ENCODE results near the gene MANF. TPM values are rescaled to one million over a fixed set of nuclear protein-coding genes. Genes with fewer than 3 reads are reported as not detected.
A peak's percentile ranks its signal among the peaks of the same experiment; 100 is the strongest.
"Not testable (repeated sequence)": the region's sequence is repeated elsewhere in the genome, so short reads cannot be mapped to it uniquely, and the experiment has no call there.

The MANF gene
- total RNA-seq, 1 experiment from 2014 or later, result 27.2 TPM

- DNase-seq, result no peak
- Histone ChIP-seq H3K4me3 (ENCODE audit: low read length) (no peak overlapping the region), H3K27ac (ENCODE audit: low read length) (no peak overlapping the region), H3K79me2 (ENCODE audit: low read length) (no peaks in the 10 kb centered on the region), H3K9ac (ENCODE audit: low read length) (no peak overlapping the region), H2AFZ (ENCODE audit: low read length) (no peak overlapping the region), H3K9me2 (replicated peaks; ENCODE audit: insufficient read depth, low read length) (no peaks in the 10 kb centered on the region), H3K27me3 (ENCODE audit: low read length) (no peaks in the 10 kb centered on the region), H3K4me1 (ENCODE audit: low read length) (no peaks in the 10 kb centered on the region), H3K4me2 (ENCODE audit: low read depth, low read length, poor library complexity, severe bottlenecking) (no peak overlapping the region), H3K36me3 (ENCODE audit: insufficient read depth, low read length) (no peaks in the 10 kb centered on the region), H4K20me1 (ENCODE audit: insufficient read depth, low read depth, low read length) (no peaks in the 10 kb centered on the region), H3K9me3 (ENCODE audit: low read length) (no peaks in the 10 kb centered on the region)
Observed at GRCh38 chr3:51360806-51361205, 24.3 kb upstream of the MANF start.

DNA sequence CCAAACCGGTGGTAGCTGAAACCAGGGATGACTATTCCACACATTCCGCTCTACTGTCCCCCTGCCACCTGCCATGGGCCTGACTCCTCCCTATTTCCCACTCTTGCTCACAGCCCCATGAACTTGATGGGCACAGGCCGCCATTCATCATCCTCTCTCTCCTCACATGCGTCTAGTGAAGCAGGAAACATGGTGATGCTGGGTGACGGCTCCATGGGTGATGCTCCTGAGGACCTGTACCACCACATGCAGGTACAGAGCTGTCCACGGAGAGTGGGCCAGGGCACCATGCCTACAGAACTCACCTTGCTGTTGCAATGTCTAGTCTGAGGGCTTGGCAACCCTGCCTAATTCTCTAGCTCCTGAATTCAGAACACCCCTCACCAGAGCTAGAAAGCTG is 23.3 kb upstream of the MANF start:
- H3K27me3 ChIP-seq (ENCODE audit: low read length), result no peaks in the 10 kb centered on the region

GRCh38 chr3:51362476-51362875 is 22.6 kb upstream of the MANF start:
- H3K36me3 ChIP-seq (ENCODE audit: insufficient read depth, low read length), result no peaks in the 10 kb centered on the region
- no peaks in the 10 kb centered on the region for H3K9me3 ChIP-seq (ENCODE audit: low read length)
- H3K9ac ChIP-seq (ENCODE audit: low read length), result no peak overlapping the region

More for the DNA sequence above, 23.3 kb upstream of the MANF start:
- no peaks in the 10 kb centered on the region for H3K9me2 ChIP-seq (replicated peaks; ENCODE audit: insufficient read depth, low read length)
- H3K27ac ChIP-seq (ENCODE audit: low read length), result no peak overlapping the region
- no peaks in the 10 kb centered on the region for H3K4me1 ChIP-seq (ENCODE audit: low read length)
- no peaks in the 10 kb centered on the region for H3K79me2 ChIP-seq (ENCODE audit: low read length)
- no peak overlapping the region for H2AFZ ChIP-seq (ENCODE audit: low read length)
- no peak overlapping the region for H3K4me2 ChIP-seq (ENCODE audit: low read depth, low read length, poor library complexity, severe bottlenecking)
- H3K36me3 ChIP-seq (ENCODE audit: insufficient read depth, low read length), result no peaks in the 10 kb centered on the region
- H4K20me1 ChIP-seq (ENCODE audit: insufficient read depth, low read depth, low read length), result no peaks in the 10 kb centered on the region
- no peak overlapping the region for H3K9ac ChIP-seq (ENCODE audit: low read length)
- H3K4me3 ChIP-seq (ENCODE audit: low read length), result no peak overlapping the region
- H3K9me3 ChIP-seq (ENCODE audit: low read length), result no peaks in the 10 kb centered on the region
- no peak for DNase-seq

DNA sequence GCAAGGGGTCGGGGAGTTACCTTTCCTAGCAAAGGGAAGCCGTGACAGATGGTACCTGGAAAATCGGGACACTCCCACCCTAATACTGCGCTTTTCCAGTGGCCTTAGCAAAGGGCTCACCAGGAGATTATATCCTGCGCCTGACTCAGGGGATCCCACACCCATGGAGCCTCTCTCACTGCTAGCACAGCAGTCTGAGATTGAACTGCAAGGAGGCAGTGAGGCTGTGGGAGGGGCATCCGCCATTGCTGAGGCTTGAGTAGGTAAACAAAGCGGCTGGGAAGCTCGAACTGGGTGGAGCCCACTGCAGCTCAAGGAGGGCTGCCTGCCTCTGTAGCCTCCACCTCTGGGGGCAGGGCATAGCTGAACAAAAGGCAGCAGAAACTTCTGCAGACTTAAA is 16.8 kb upstream of the MANF start:
- H3K4me1 ChIP-seq (ENCODE audit: low read length); H3K27ac ChIP-seq (ENCODE audit: low read length); H4K20me1 ChIP-seq (ENCODE audit: insufficient read depth, low read depth, low read length); H3K36me3 ChIP-seq (ENCODE audit: insufficient read depth, low read length); H3K4me3 ChIP-seq (ENCODE audit: low read length); H3K9ac ChIP-seq (ENCODE audit: low read length); H3K9me2 ChIP-seq (replicated peaks; ENCODE audit: insufficient read depth, low read length); DNase-seq; H3K4me2 ChIP-seq (ENCODE audit: low read depth, low read length, poor library complexity, severe bottlenecking); H3K79me2 ChIP-seq (ENCODE audit: low read length); H3K27me3 ChIP-seq (ENCODE audit: low read length); H2AFZ ChIP-seq (ENCODE audit: low read length); H3K9me3 ChIP-seq (ENCODE audit: low read length): not testable (repeated sequence)

More at GRCh38 chr3:51362476-51362875, 22.6 kb upstream of the MANF start:
- H3K4me1 ChIP-seq (ENCODE audit: low read length), result no peaks in the 10 kb centered on the region
- no peak overlapping the region for H3K4me2 ChIP-seq (ENCODE audit: low read depth, low read length, poor library complexity, severe bottlenecking)
- no peaks in the 10 kb centered on the region for H4K20me1 ChIP-seq (ENCODE audit: insufficient read depth, low read depth, low read length)
- no peak for DNase-seq
- H3K27me3 ChIP-seq (ENCODE audit: low read length), result no peaks in the 10 kb centered on the region
- H2AFZ ChIP-seq (ENCODE audit: low read length), result no peak overlapping the region
- no peak overlapping the region for H3K27ac ChIP-seq (ENCODE audit: low read length)
- H3K4me3 ChIP-seq (ENCODE audit: low read length), result no peak overlapping the region
- no peaks in the 10 kb centered on the region for H3K79me2 ChIP-seq (ENCODE audit: low read length)
- H3K9me2 ChIP-seq (replicated peaks; ENCODE audit: insufficient read depth, low read length), result no peaks in the 10 kb centered on the region

DNA sequence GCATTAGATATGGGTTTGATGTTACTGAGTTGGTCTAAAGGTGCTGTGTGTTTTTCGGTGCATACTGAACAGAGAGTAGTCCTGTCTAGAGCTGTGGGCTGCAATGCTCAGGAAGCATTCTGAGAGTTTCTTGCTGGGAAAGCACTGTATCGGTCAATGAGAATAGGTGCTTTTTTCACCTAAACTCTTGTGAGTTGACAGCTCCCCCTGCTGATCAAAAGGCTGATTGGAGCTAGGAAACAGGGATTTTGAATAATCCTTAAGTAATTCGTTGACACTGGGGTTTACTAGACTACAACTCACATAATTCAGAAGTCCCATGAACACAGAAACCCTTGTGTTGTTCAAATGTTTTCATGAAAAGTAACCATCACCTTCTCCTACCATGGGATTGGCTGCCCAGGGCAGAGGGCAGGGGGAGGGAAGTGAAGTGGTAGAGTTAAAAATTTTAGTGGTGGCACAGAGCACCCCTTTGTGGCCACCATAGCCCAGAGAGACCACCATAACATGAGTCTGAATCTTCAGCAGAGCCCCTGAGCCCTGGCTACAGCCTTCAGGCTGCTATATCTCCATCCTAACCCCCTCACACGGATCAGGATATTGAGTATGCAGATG is 13.0 kb upstream of the MANF start:
- Histone ChIP-seq H3K4me2 (ENCODE audit: low read depth, low read length, poor library complexity, severe bottlenecking) (no peak overlapping the region), H3K4me3 (ENCODE audit: low read length) (no peak overlapping the region), H3K79me2 (ENCODE audit: low read length) (no peaks in the 10 kb centered on the region), H3K9me3 (ENCODE audit: low read length) (no peaks in the 10 kb centered on the region), H4K20me1 (ENCODE audit: insufficient read depth, low read depth, low read length) (no peaks in the 10 kb centered on the region), H3K4me1 (ENCODE audit: low read length) (no peaks in the 10 kb centered on the region), H2AFZ (ENCODE audit: low read length) (no peak overlapping the region), H3K27ac (ENCODE audit: low read length) (no peak overlapping the region), H3K9me2 (replicated peaks; ENCODE audit: insufficient read depth, low read length) (no peaks in the 10 kb centered on the region), H3K36me3 (ENCODE audit: insufficient read depth, low read length) (no peaks in the 10 kb centered on the region), H3K9ac (ENCODE audit: low read length) (no peak overlapping the region), H3K27me3 (ENCODE audit: low read length) (no peaks in the 10 kb centered on the region)
- peak; percentile 88 for DNase-seq

DNA sequence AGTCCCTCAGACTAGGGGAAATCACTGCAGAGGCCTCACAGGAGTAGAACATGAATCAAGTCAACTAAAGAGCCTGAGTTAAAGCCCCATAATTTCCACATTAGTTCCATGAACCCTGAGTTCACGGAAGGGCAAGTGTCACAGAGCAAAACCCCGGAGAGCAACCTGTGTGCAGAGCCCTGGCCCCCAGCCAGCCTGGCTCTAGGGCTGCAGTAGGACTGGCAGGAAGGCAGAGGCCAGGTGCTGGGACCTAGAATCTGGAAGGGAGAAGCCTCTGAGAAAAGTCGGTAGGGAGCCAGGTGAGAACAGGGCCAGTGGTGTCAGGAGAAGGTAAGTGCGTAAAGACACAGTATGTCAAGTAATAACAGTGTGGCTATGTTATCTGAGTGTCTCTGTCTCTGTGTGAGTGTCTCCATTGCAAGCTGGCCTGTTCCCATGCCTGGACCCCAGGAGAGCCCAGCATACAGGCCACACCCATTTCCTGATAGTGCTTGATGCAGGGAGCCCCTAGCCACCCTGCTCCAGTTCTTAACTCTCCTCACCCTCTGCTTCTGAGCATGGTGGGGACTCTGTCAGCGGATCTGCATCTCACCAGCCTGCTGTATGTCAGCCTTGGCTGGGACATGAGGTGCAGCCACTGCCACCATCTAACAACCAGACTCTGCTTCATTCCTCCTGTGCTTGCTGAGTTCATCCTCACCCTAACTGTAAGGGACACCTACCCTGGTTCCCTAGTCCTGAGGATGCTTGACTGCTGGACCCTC is 11.3 kb upstream of the MANF start:
- no peak overlapping the region for H3K9ac ChIP-seq (ENCODE audit: low read length)
- no peaks in the 10 kb centered on the region for H3K36me3 ChIP-seq (ENCODE audit: insufficient read depth, low read length)
- H3K9me2 ChIP-seq (replicated peaks; ENCODE audit: insufficient read depth, low read length), result no peaks in the 10 kb centered on the region
- H3K4me2 ChIP-seq (ENCODE audit: low read depth, low read length, poor library complexity, severe bottlenecking), result no peak overlapping the region
- H3K27ac ChIP-seq (ENCODE audit: low read length), result no peak overlapping the region
- no peaks in the 10 kb centered on the region for H3K27me3 ChIP-seq (ENCODE audit: low read length)
- no peak overlapping the region for H2AFZ ChIP-seq (ENCODE audit: low read length)
- no peak overlapping the region for H3K4me3 ChIP-seq (ENCODE audit: low read length)
- no peak for DNase-seq
- H3K79me2 ChIP-seq (ENCODE audit: low read length), result no peaks in the 10 kb centered on the region
- H3K4me1 ChIP-seq (ENCODE audit: low read length), result no peaks in the 10 kb centered on the region
- no peaks in the 10 kb centered on the region for H4K20me1 ChIP-seq (ENCODE audit: insufficient read depth, low read depth, low read length)
- no peaks in the 10 kb centered on the region for H3K9me3 ChIP-seq (ENCODE audit: low read length)

DNA sequence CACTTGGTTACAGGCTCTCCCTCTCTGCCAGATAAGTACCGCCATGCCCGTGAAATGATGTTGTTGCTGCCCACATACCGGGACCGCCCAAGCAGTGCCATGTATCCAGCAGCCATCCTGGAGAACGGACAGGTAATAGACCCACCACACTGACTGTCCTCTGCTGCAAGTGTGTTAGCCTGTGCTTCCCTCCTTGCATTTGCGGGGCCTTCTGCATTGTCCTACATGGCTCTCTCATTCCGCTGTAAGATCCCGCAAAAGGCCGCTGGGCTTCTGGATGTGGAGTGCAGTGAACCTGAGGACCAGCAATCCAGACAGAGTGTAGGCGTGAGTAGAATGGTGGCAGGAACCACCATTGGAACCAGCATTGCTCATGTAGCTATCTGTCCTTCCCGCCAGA is 10.6 kb upstream of the MANF start:
- Histone ChIP-seq H3K27ac (ENCODE audit: low read length) (no peak overlapping the region), H3K4me1 (ENCODE audit: low read length) (no peaks in the 10 kb centered on the region), H3K4me3 (ENCODE audit: low read length) (no peak overlapping the region), H3K36me3 (ENCODE audit: insufficient read depth, low read length) (no peaks in the 10 kb centered on the region), H4K20me1 (ENCODE audit: insufficient read depth, low read depth, low read length) (no peaks in the 10 kb centered on the region), H3K79me2 (ENCODE audit: low read length) (no peaks in the 10 kb centered on the region), H2AFZ (ENCODE audit: low read length) (no peak overlapping the region), H3K4me2 (ENCODE audit: low read depth, low read length, poor library complexity, severe bottlenecking) (no peak overlapping the region), H3K9me3 (ENCODE audit: low read length) (no peaks in the 10 kb centered on the region), H3K27me3 (ENCODE audit: low read length) (no peaks in the 10 kb centered on the region), H3K9ac (ENCODE audit: low read length) (no peak overlapping the region), H3K9me2 (replicated peaks; ENCODE audit: insufficient read depth, low read length) (no peaks in the 10 kb centered on the region)
- no peak for DNase-seq

DNA sequence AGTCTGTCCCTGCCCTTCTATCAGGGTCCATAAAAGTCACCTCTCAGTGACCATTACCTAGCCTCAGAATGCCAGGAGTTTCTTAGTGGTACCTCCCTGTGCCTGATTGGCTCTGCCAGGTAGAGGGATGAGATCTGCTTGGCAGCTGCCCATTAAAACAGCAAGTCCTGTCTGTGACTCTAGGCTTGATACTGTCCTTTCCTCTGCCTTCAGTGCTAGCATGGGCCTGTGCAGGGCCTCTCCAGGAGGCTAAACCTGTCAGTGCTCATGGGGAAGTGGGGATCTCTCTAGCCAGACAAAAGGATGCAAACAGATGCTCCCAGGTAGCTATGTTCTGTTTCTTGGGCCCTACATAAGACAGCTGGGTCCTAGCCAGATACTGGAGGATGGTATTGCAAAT is 10.0 kb upstream of the MANF start:
- Histone ChIP-seq H3K27me3 (ENCODE audit: low read length) (no peaks in the 10 kb centered on the region), H3K9me2 (replicated peaks; ENCODE audit: insufficient read depth, low read length) (no peaks in the 10 kb centered on the region), H4K20me1 (ENCODE audit: insufficient read depth, low read depth, low read length) (no peaks in the 10 kb centered on the region), H3K9ac (ENCODE audit: low read length) (no peak overlapping the region), H3K4me2 (ENCODE audit: low read depth, low read length, poor library complexity, severe bottlenecking) (no peak overlapping the region), H3K79me2 (ENCODE audit: low read length) (no peaks in the 10 kb centered on the region), H3K36me3 (ENCODE audit: insufficient read depth, low read length) (no peaks in the 10 kb centered on the region), H3K27ac (ENCODE audit: low read length) (no peak overlapping the region), H3K4me3 (ENCODE audit: low read length) (no peak overlapping the region), H3K9me3 (ENCODE audit: low read length) (no peaks in the 10 kb centered on the region), H2AFZ (ENCODE audit: low read length) (no peak overlapping the region), H3K4me1 (ENCODE audit: low read length) (no peaks in the 10 kb centered on the region)
- no peak for DNase-seq

All from Karpas-422 (cell line).